BE2C (cell line): ENCODE measurements around the gene EWSR1.
A peak's percentile ranks its signal among the peaks of the same experiment; 100 is the strongest.
"Not testable (repeated sequence)": the region's sequence is repeated elsewhere in the genome, so short reads cannot be mapped to it uniquely, and the experiment has no call there.

ENCODE experiments used
- DNase-seq: peaks from one replicate; pipeline ENCODE4 v3.0.0-alpha.2; 2020
- H3K27me3 ChIP-seq: fragments of 250-450 bp; sonication (Bioruptor Pico); 2 replicates; pipeline ENCODE4 v1.5.1; 2020; ENCODE audit warnings: mild to moderate bottlenecking
- H3K36me3 ChIP-seq: fragments of 250-450 bp; sonication (Bioruptor Pico); 2 replicates; pipeline ENCODE4 v1.5.1; 2020; ENCODE audit warnings: mild to moderate bottlenecking
- H3K4me1 ChIP-seq: fragments of 250-450 bp; sonication (Bioruptor Pico); 2 replicates; pipeline ENCODE4 v1.5.1; 2020
- H3K4me3 ChIP-seq: 2 replicates; pipeline ENCODE4 v1.5.1; 2011; ENCODE audit warnings: low read depth, low read length
- H3K9me3 ChIP-seq: fragments of 250-450 bp; sonication (Bioruptor Pico); 2 replicates; pipeline ENCODE4 v1.5.1; 2020
- CTCF ChIP-seq: IDR thresholded peaks from 2 replicates; pipeline ENCODE4 v1.5.1; 2012; ENCODE audit warnings: mild to moderate bottlenecking, low read depth, low read length

The EWSR1 gene

GRCh38 chr22:29233277-29233877 lies 34.7 kb upstream of the EWSR1 start:
- Histone ChIP-seq H3K4me1 (no peaks in the 10 kb centered on the region), H3K4me3 (no peak overlapping the region), H3K9me3 (no peaks in the 10 kb centered on the region; the same call in 1 of the 2 replicates), H3K27me3 (no peaks in the 10 kb centered on the region), H3K36me3 (no peaks in the 10 kb centered on the region)
- DNase-seq, result no peak
- no peak for TF ChIP-seq CTCF

- not testable (repeated sequence) for H3K36me3 ChIP-seq, H3K4me1 ChIP-seq, DNase-seq, H3K9me3 ChIP-seq, H3K4me3 ChIP-seq, H3K27me3 ChIP-seq
Observed at GRCh38 chr22:29240481-29240880, 27.6 kb upstream of the EWSR1 start.

GRCh38 chr22:29243874-29244446 lies 24.1 kb upstream of the EWSR1 start:
- Histone ChIP-seq H3K27me3 (no peaks in the 10 kb centered on the region), H3K4me3 (no peak overlapping the region)
- DNase-seq, result no peak

GRCh38 chr22:29244785-29245625 lies 23.1 kb upstream of the EWSR1 start:
- DNase-seq, result no peak
- no peaks in the 10 kb centered on the region for H3K4me1 ChIP-seq
- no peak overlapping the region for H3K4me3 ChIP-seq
- no peaks in the 10 kb centered on the region for H3K27me3 ChIP-seq
- H3K9me3 ChIP-seq, result no peaks in the 10 kb centered on the region
- TF ChIP-seq CTCF, result no peak
- no peaks in the 10 kb centered on the region for H3K36me3 ChIP-seq

More at GRCh38 chr22:29243874-29244446, 24.1 kb upstream of the EWSR1 start:
- H3K9me3 ChIP-seq, result no peaks in the 10 kb centered on the region
- H3K4me1 ChIP-seq, result no peaks in the 10 kb centered on the region
- H3K36me3 ChIP-seq, result no peaks in the 10 kb centered on the region
- no peak for TF ChIP-seq CTCF

GRCh38 chr22:29245626-29246385 lies 22.3 kb upstream of the EWSR1 start:
- H3K36me3 ChIP-seq, result no peaks in the 10 kb centered on the region
- no peak overlapping the region for H3K4me3 ChIP-seq
- DNase-seq, result peak; percentile 72

GRCh38 chr22:29247891-29248290 lies 20.2 kb upstream of the EWSR1 start:
- H3K9me3 ChIP-seq, H3K27me3 ChIP-seq: not testable (repeated sequence)

More at GRCh38 chr22:29245626-29246385, 22.3 kb upstream of the EWSR1 start:
- H3K4me1 ChIP-seq, result no peaks in the 10 kb centered on the region
- H3K9me3 ChIP-seq, result no peaks in the 10 kb centered on the region
- peak; percentile 99 for TF ChIP-seq CTCF
- H3K27me3 ChIP-seq, result no peaks in the 10 kb centered on the region

More at GRCh38 chr22:29247891-29248290, 20.2 kb upstream of the EWSR1 start:
- not testable (repeated sequence) for H3K36me3 ChIP-seq, H3K4me3 ChIP-seq, H3K4me1 ChIP-seq, DNase-seq
